A549 treated with AZD9567 at 1 μM for 4 hours (cell line): ENCODE data around the gene RASGRP1. TPM values are rescaled to one million over a fixed set of nuclear protein-coding genes. Genes with fewer than 3 reads are reported as not detected.

Experiments used
- total RNA-seq: library from RNA; stranded (reverse); fragments of 200-300 nt; extraction: Qiagen RNA extraction; gene quantifications from 5 replicates; pipeline ENCODE4 v1.2.3, GENCODE V29; 2022; ENCODE audit not compliant: insufficient read depth

Gene RASGRP1
- total RNA-seq: 0.25 to 0.40 TPM (median 0.30 TPM) in 4 of 5 replicates, not detected in the other

DNA sequence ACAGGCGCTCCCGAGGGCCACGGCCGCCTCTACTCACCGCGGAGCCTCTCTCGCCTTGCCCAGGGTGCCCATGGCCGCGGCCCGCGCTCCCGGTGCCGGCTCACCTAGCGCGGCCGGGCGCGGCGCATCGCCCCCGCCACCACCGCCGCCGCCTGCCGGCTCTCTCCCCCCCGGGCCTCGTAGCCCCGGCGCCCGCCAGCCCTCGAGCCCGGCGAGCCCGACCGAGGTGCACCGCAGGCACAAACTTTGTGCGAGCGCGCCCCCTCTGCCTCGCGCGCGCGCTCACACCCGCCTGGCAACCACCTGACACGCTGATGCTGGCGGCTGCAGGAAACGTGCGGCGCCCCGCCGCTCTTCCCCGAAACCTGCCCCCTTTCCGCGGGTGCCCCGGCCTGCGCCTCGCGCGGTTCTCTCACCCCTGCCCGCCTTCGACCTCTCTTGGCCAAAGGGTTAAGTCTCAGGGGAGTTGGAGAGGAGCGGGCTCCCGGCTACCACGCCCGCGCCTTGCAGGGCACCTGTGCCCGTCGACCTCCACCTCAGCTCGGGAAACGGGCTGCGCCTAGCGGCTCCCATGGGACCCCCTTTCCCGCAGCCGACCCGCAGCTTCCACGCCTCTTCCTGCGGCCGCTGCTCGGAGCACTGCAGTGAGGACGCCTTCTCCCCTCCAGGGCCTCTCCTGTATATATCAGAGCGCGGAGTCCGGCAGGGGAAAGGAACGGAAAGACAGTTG lies at the start of gene RASGRP1:
Gene RASGRP1 (minus strand): TSS at position 258 of the 730 bp plus-strand sequence. CDS start 186 bp downstream, at position 72.

GRCh38 chr15:38453971-38454695 lies 110.5 kb downstream of the RASGRP1 start, which contains the start of gene FAM98B:
Gene FAM98B, plus strand, starts transcription at chr15:38454127. Its CDS starts 35 bp downstream, at chr15:38454162.

Other genes with a start within 250 kb of the RASGRP1 start
- gene FAM98B, start 110.7 kb downstream of the RASGRP1 start, total RNA-seq: 7.9 to 15.0 TPM (median 10.8 TPM) in 5 replicates